ENCODE measurements around the gene MACROD2.

Gene MACROD2

DNA sequence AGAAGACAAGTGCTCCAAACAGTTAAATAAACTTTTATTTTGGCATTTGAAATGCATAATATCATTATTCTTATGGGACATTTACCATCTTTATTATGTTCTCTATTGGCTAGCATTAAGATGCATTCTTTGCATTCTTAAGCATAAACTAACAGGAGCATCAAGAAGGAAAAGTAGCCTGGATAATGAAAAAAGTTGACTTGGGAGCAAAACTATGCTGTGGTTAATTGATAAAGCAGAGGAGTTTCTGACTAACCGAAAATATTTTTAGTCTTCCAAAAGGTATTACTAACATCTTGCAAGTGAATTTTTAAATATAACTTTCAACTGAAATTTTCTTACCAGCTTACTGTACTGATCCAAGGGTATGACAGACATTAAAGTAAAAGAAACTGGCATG lies 201.8 kb downstream of the MACROD2 start:
- Histone ChIP-seq H3K9me3 (ENCODE audit: insufficient read depth, low read length) (no peaks in the 10 kb centered on the region), H2AFZ (ENCODE audit: low read depth, low read length, severe bottlenecking) (no peak overlapping the region), H3K79me2 (ENCODE audit: insufficient read depth, low read length) (no peaks in the 10 kb centered on the region), H4K20me1 (ENCODE audit: low read depth, low read length) (no peaks in the 10 kb centered on the region), H3K4me2 (ENCODE audit: low read depth, low read length, poor library complexity, severe bottlenecking) (no peak overlapping the region), H3K27ac (ENCODE audit: low read depth, low read length) (no peak overlapping the region), H3K36me3 (ENCODE audit: low read length) (no peaks in the 10 kb centered on the region), H3K9me2 (replicated peaks; ENCODE audit: insufficient read depth, low read length) (no peaks in the 10 kb centered on the region), H3F3A (ENCODE audit: insufficient read depth) (no peaks in the 10 kb centered on the region), H3K27me3 (ENCODE audit: low read length) (no peaks in the 10 kb centered on the region), H3K4me3 (ENCODE audit: insufficient read depth, low read length, poor library complexity, severe bottlenecking) (no peak overlapping the region), H3K9ac (ENCODE audit: low read length) (no peak overlapping the region)
- TF ChIP-seq, protein P1, sequence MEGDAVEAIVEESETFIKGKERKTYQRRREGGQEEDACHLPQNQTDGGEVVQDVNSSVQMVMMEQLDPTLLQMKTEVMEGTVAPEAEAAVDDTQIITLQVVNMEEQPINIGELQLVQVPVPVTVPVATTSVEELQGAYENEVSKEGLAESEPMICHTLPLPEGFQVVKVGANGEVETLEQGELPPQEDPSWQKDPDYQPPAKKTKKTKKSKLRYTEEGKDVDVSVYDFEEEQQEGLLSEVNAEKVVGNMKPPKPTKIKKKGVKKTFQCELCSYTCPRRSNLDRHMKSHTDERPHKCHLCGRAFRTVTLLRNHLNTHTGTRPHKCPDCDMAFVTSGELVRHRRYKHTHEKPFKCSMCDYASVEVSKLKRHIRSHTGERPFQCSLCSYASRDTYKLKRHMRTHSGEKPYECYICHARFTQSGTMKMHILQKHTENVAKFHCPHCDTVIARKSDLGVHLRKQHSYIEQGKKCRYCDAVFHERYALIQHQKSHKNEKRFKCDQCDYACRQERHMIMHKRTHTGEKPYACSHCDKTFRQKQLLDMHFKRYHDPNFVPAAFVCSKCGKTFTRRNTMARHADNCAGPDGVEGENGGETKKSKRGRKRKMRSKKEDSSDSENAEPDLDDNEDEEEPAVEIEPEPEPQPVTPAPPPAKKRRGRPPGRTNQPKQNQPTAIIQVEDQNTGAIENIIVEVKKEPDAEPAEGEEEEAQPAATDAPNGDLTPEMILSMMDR (IDR thresholded peaks at IDR 0.05; ENCODE audit: insufficient read depth, low read length, poor library complexity, severe bottlenecking), result no peak
- no peak for TF ChIP-seq EZH2phosphoT487 (conservative IDR thresholded peaks at IDR 0.05; ENCODE audit: low read length)

- Histone ChIP-seq H3K4me2 (ENCODE audit: low read depth, low read length, poor library complexity, severe bottlenecking) (no peak overlapping the region), H2AFZ (ENCODE audit: low read depth, low read length, severe bottlenecking) (no peak overlapping the region), H3K36me3 (ENCODE audit: low read length) (no peaks in the 10 kb centered on the region), H3K27me3 (ENCODE audit: low read length) (no peaks in the 10 kb centered on the region), H3K27ac (ENCODE audit: low read depth, low read length) (no peak overlapping the region), H3K9me2 (replicated peaks; ENCODE audit: insufficient read depth, low read length) (no peaks in the 10 kb centered on the region), H3K9me3 (ENCODE audit: insufficient read depth, low read length) (no peaks in the 10 kb centered on the region), H3K79me2 (ENCODE audit: insufficient read depth, low read length) (no peaks in the 10 kb centered on the region), H3K9ac (ENCODE audit: low read length) (no peak overlapping the region), H4K20me1 (ENCODE audit: low read depth, low read length) (no peaks in the 10 kb centered on the region), H3K4me3 (ENCODE audit: insufficient read depth, low read length, poor library complexity, severe bottlenecking) (no peak overlapping the region), H3F3A (ENCODE audit: insufficient read depth) (no peaks in the 10 kb centered on the region)
- TF ChIP-seq, protein P1 (IDR thresholded peaks at IDR 0.05; ENCODE audit: insufficient read depth, low read length, poor library complexity, severe bottlenecking), result no peak
- TF ChIP-seq EZH2phosphoT487 (conservative IDR thresholded peaks at IDR 0.05; ENCODE audit: low read length), result no peak
Measured at GRCh38 chr20:14198416-14198815, 203.1 kb downstream of the MACROD2 start.

DNA sequence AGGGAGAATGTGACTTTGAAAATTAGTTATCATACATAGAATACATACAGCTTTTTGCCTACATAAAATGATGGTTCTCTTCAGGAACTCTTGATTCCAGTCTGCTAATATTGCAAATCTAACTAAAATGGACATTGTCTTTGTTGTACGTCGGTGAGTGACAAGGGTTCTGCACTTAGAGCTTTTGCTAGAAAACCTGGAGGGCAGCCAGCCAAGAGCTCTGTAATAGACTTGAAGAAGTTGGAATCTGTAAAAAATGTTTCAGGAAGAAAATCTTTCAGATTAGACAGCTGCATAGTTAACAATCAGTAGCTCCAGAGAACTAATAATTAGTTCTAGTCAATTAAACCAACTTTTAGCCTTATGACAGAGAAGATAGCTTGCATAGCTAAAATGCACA lies 203.8 kb downstream of the MACROD2 start:
- H3K4me2 ChIP-seq (ENCODE audit: low read depth, low read length, poor library complexity, severe bottlenecking), result no peak overlapping the region
- no peaks in the 10 kb centered on the region for H3K27me3 ChIP-seq (ENCODE audit: low read length)
- H3K9ac ChIP-seq (ENCODE audit: low read length), result no peak overlapping the region
- H3K79me2 ChIP-seq (ENCODE audit: insufficient read depth, low read length), result no peaks in the 10 kb centered on the region
- no peak overlapping the region for H2AFZ ChIP-seq (ENCODE audit: low read depth, low read length, severe bottlenecking)
- no peaks in the 10 kb centered on the region for H3K9me3 ChIP-seq (ENCODE audit: insufficient read depth, low read length)
- no peaks in the 10 kb centered on the region for H3K36me3 ChIP-seq (ENCODE audit: low read length)
- no peaks in the 10 kb centered on the region for H4K20me1 ChIP-seq (ENCODE audit: low read depth, low read length)
- no peaks in the 10 kb centered on the region for H3F3A ChIP-seq (ENCODE audit: insufficient read depth)
- no peak overlapping the region for H3K27ac ChIP-seq (ENCODE audit: low read depth, low read length)
- no peaks in the 10 kb centered on the region for H3K9me2 ChIP-seq (replicated peaks; ENCODE audit: insufficient read depth, low read length)
- no peak overlapping the region for H3K4me3 ChIP-seq (ENCODE audit: insufficient read depth, low read length, poor library complexity, severe bottlenecking)
- no peak for TF ChIP-seq EZH2phosphoT487 (conservative IDR thresholded peaks at IDR 0.05; ENCODE audit: low read length)
- TF ChIP-seq, protein P1 (IDR thresholded peaks at IDR 0.05; ENCODE audit: insufficient read depth, low read length, poor library complexity, severe bottlenecking), result no peak
